Loucy (cell line): ENCODE data around the gene FTO.

Experiments
- H2AFZ ChIP-seq: fragments of 200-600 bp; sonication (generic); 2 replicates; pipeline ENCODE4 v1.6.0; 2016; ENCODE audit warnings: antibody characterized with exemption, mild to moderate bottlenecking, low read length, moderate library complexity
- H3F3A ChIP-seq: fragments of 200-600 bp; 2 replicates; pipeline ENCODE4 v1.6.0; 2016; ENCODE audit warnings: antibody characterized with exemption, low read depth, mild to moderate bottlenecking
- H3K27me3 ChIP-seq: fragments of 200-600 bp; sonication (generic); 2 replicates; pipeline ENCODE4 v1.6.1; 2014; ENCODE audit warnings: low read length, mild to moderate bottlenecking; ENCODE audit not compliant: insufficient read depth, poor library complexity, severe bottlenecking
- H3K36me3 ChIP-seq: fragments of 200-600 bp; sonication (generic); 2 replicates; pipeline ENCODE4 v1.6.1; 2016; ENCODE audit warnings: low read length; ENCODE audit not compliant: insufficient read depth
- H3K4me1 ChIP-seq: fragments of 200-600 bp; sonication (generic); 2 replicates; pipeline ENCODE4 v1.5.1; 2014; ENCODE audit warnings: low read length, mild to moderate bottlenecking; ENCODE audit not compliant: insufficient read depth, poor library complexity, severe bottlenecking
- H3K4me2 ChIP-seq: fragments of 200-600 bp; sonication (generic); 2 replicates; pipeline ENCODE4 v1.6.0; 2014; ENCODE audit warnings: antibody characterized with exemption, low read length, low read depth, mild to moderate bottlenecking; ENCODE audit not compliant: poor library complexity, severe bottlenecking
- H3K4me3 ChIP-seq: fragments of 200-600 bp; sonication (generic); 2 replicates; pipeline ENCODE4 v1.5.1; 2014; ENCODE audit warnings: low read length, mild to moderate bottlenecking, mixed read lengths; ENCODE audit not compliant: poor library complexity, severe bottlenecking
- H3K79me2 ChIP-seq: fragments of 200-600 bp; sonication (generic); 2 replicates; pipeline ENCODE4 v1.6.1; 2014; ENCODE audit warnings: low read length; ENCODE audit not compliant: insufficient read depth
- H3K9ac ChIP-seq: fragments of 200-600 bp; sonication (generic); 2 replicates; pipeline ENCODE4 v1.6.0; 2014; ENCODE audit warnings: mild to moderate bottlenecking, low read depth, low read length, moderate library complexity; ENCODE audit not compliant: poor library complexity, severe bottlenecking
- H3K9me2 ChIP-seq: fragments of 200-600 bp; sonication (generic); replicated peaks from 2 replicates; pipeline ENCODE4 v1.6.1; 2016; ENCODE audit warnings: low read depth, low read length, mixed read lengths
- H3K9me3 ChIP-seq: fragments of 200-600 bp; sonication (generic); 2 replicates; pipeline ENCODE4 v1.6.1; 2014; ENCODE audit warnings: mild to moderate bottlenecking, antibody characterized with exemption, low read length, low read depth; ENCODE audit not compliant: insufficient read depth
- H4K20me1 ChIP-seq: fragments of 200-600 bp; sonication (generic); 2 replicates; pipeline ENCODE4 v1.6.0; 2014; ENCODE audit warnings: antibody characterized with exemption, low read length, mild to moderate bottlenecking; ENCODE audit not compliant: insufficient read depth, poor library complexity, severe bottlenecking
- EZH2phosphoT487 ChIP-seq: fragments of 200-600 bp; IDR thresholded peaks from 2 replicates; pipeline ENCODE4 v1.6.1; 2018; ENCODE audit warnings: antibody characterized with exemption, mild to moderate bottlenecking, moderate library complexity, borderline replicate concordance
- TF ChIP-seq, protein P1 (sequence below): fragments of 200-600 bp; sonication (generic); conservative IDR thresholded peaks from 2 replicates; pipeline ENCODE4 v1.5.1; 2014; ENCODE audit warnings: mild to moderate bottlenecking, antibody characterized with exemption, low read length

The FTO gene

DNA sequence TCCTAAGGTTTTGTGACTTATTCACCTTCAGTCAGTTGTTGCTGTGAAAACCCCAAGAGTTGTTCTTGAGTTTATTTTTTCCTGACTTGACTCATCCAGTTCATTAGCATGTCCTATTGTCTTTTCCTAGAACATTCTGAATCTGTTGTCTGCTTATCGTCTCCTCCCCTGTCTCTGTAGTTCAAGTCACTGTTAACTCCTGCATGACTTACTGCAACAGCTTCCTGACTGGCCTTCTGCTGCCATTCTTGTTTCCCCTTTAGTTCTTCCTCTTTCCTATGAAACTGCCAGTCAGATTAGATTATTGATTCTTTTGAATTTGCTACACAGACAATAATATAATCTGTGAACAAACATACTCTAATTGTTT lies 161.5 kb downstream of the FTO start:
- Histone ChIP-seq H3K4me1 (peaks cover 6% of the 10 kb centered on the region), H3K4me3 (no peak overlapping the region), H3K79me2 (no peaks in the 10 kb centered on the region), H4K20me1 (no peaks in the 10 kb centered on the region), H3K4me2 (no peak overlapping the region), H3K9me2 (no peaks in the 10 kb centered on the region), H3K9me3 (peaks cover 12% of the 10 kb centered on the region; the same call in 1 of the 2 replicates), H3K27me3 (no peaks in the 10 kb centered on the region), H3K9ac (no peak overlapping the region), H2AFZ (no peak overlapping the region), H3K36me3 (peaks cover 9% of the 10 kb centered on the region; the same call in 1 of the 2 replicates), H3F3A (no peaks in the 10 kb centered on the region)
- TF ChIP-seq EZH2phosphoT487: no peak
- TF ChIP-seq, protein P1, sequence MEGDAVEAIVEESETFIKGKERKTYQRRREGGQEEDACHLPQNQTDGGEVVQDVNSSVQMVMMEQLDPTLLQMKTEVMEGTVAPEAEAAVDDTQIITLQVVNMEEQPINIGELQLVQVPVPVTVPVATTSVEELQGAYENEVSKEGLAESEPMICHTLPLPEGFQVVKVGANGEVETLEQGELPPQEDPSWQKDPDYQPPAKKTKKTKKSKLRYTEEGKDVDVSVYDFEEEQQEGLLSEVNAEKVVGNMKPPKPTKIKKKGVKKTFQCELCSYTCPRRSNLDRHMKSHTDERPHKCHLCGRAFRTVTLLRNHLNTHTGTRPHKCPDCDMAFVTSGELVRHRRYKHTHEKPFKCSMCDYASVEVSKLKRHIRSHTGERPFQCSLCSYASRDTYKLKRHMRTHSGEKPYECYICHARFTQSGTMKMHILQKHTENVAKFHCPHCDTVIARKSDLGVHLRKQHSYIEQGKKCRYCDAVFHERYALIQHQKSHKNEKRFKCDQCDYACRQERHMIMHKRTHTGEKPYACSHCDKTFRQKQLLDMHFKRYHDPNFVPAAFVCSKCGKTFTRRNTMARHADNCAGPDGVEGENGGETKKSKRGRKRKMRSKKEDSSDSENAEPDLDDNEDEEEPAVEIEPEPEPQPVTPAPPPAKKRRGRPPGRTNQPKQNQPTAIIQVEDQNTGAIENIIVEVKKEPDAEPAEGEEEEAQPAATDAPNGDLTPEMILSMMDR: no peak

GRCh38 chr16:53866520-53866919 lies 162.6 kb downstream of the FTO start:
- Histone ChIP-seq H3K9me2 (no peaks in the 10 kb centered on the region), H4K20me1 (no peaks in the 10 kb centered on the region), H3K4me1 (peaks cover 6% of the 10 kb centered on the region), H3K9ac (no peak overlapping the region), H3K4me2 (no peak overlapping the region), H3K36me3 (peaks cover 9% of the 10 kb centered on the region; the same call in 1 of the 2 replicates), H3K9me3 (peaks cover 17% of the 10 kb centered on the region; the same call in 1 of the 2 replicates), H2AFZ (no peak overlapping the region), H3K27me3 (no peaks in the 10 kb centered on the region), H3F3A (no peaks in the 10 kb centered on the region), H3K4me3 (no peak overlapping the region), H3K79me2 (no peaks in the 10 kb centered on the region)
- TF ChIP-seq EZH2phosphoT487: no peak
- TF ChIP-seq, protein P1: no peak

GRCh38 chr16:53870831-53871230 lies 166.9 kb downstream of the FTO start:
- Histone ChIP-seq H3K9ac (no peak overlapping the region), H3K4me3 (no peak overlapping the region), H3K27me3 (no peaks in the 10 kb centered on the region), H3K79me2 (no peaks in the 10 kb centered on the region), H3F3A (no peaks in the 10 kb centered on the region), H3K9me3 (peaks cover 17% of the 10 kb centered on the region; the same call in 1 of the 2 replicates), H4K20me1 (no peaks in the 10 kb centered on the region), H3K36me3 (peaks cover 19% of the 10 kb centered on the region; the same call in 1 of the 2 replicates), H2AFZ (no peak overlapping the region), H3K4me1 (peaks cover 9% of the 10 kb centered on the region), H3K4me2 (no peak overlapping the region), H3K9me2 (no peaks in the 10 kb centered on the region)
- TF ChIP-seq EZH2phosphoT487: no peak
- TF ChIP-seq, protein P1: no peak
